GM19193 (cell line): ENCODE data around the gene PHF5A.

Experiments
- POLR2A ChIP-seq: IDR thresholded peaks from 4 replicates; pipeline ENCODE4 v1.6.1; 2011; ENCODE audit not compliant: insufficient read depth, insufficient read length; ENCODE audit errors: extremely low read depth

Gene PHF5A

GRCh38 chr22:41474872-41475451 lies 6.5 kb upstream of the PHF5A start:
- no peak for TF ChIP-seq POLR2A

GRCh38 chr22:41471568-41471967 lies 3.1 kb upstream of the PHF5A start:
- TF ChIP-seq POLR2A = no peak

- no peak for TF ChIP-seq POLR2A
Measured at GRCh38 chr22:41470886-41471285, 2.4 kb upstream of the PHF5A start.

- no peak for TF ChIP-seq POLR2A
Measured at GRCh38 chr22:41469218-41469851, 843 bp upstream of the PHF5A start.

DNA sequence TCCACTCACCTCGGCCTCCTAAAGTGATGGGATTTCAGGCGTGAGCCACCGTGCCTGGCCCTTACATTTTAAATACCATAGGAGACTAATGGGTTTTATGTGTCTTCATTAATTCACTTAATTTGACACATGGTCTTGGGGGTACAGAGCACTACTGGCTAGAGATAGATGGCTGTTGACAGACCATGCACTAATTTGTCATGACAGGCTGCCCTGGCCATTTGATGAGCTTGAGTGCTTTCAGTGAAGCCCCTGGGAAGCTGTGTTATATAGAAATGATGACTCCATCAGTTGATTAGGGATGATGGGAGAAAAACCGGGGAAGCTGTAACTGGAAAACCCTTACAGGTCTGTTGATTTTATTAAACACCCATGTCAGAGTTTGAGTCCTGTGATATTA lies 6.6 kb downstream of the PHF5A start:
- TF ChIP-seq POLR2A = no peak

- no peak for TF ChIP-seq POLR2A
Measured at GRCh38 chr22:41459431-41459830, 9.1 kb downstream of the PHF5A start.

GRCh38 chr22:41458161-41458728 lies 10.2 kb downstream of the PHF5A start:
- no peak for TF ChIP-seq POLR2A

DNA sequence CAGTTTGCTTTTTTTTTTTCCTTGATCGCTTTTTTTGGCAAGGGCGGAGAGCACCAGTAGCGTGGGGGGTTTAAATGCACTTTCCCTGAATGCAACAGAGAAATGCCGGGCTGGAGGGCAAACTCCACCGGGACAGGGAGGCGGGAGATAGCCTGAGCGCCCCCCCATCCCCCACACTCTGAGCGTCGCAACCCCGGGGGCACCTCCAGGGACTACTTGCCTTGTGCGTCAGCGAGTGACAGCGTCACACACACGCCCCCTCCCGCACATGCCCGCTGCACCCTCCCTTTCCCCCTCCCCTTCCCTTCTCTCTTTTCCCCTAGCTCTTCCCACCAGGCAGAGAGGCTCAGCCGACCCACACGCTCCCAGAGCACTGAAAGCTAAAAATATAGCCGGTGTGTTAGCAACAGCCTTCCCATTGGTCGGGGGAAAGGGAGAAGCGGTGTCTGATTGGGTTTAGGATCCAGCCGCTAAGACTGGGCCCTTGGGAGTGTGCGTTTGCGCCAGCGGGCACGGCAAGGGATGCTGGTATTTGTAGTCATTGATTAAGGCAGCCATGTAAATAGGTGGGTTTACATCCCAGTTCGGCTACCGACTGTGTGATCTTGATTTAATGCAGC lies 20.2 kb downstream of the PHF5A start:
- TF ChIP-seq POLR2A = no peak

- TF ChIP-seq POLR2A = no peak
Measured at GRCh38 chr22:41447435-41448188, 20.9 kb downstream of the PHF5A start.

DNA sequence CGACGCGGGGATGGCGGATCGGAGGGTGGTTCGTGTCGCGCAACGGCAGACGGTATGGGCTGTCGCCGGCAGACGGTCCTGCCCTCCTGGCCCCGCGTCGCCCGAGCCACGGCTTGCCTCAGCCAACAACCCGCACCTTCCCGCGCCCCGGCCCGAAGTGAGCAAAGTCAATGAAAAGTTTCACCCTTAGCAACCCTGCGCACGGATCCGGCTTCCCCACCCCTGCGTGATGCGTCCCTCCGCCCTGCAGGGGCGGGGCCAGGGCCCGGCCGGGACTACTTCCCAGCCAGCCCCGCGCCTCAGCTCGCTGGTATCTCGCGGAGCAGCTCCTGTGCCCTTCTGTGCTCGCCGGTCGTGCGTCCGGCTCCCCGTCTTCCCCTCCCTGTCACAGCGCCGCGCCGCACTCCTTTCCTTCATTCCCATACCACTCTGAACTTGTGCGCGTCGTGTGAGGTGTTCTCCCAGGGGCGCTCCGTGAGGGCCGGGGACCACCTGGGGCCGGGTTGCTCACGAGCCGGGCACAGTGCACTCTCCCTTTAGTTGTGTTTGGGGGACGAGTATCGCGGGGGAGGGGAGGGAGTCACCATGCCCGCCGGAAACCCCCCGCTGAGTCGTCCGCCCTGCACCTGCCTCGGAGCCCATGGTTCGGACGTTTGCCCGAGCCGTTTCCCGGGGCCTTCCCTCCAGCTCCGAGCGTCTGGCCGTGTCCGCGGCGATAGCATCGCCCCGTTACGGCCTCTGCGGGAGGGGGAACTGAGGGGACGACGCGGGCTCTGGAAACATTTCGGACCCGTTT lies 21.7 kb downstream of the PHF5A start, which contains the start of gene TOB2:
TOB2 (minus strand) TSS at position 163 of the 796 bp plus-strand sequence. CDS start 9,456 bp downstream, outside the sequence.
- TF ChIP-seq POLR2A = peak; percentile 99

DNA sequence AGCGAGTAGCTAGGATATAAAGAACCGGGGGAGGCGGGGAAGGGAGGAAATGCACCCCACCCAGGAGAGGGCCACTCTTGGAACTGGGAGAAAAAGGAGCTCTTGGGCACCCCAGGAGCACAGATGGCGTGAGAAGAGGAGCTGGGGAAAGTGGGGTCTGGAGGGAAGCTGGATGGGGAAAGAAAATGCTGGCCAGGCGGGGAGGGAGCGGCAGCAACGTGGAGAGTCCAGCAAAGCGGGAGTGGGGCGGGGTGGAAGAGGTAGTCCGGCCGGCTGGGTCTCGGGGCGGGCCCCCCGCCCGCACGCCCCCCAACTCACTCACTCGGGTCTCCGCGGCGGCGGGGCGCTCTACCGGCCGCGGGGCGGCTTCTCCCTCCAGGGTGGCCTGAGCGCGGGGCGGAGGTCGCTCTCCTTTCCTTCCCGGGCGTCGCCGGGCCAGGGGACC lies 22.4 kb downstream of the PHF5A start:
- no peak for TF ChIP-seq POLR2A

GRCh38 chr22:41445129-41446056 lies 23.1 kb downstream of the PHF5A start:
- no peak for TF ChIP-seq POLR2A

GRCh38 chr22:41444360-41445128 lies 23.9 kb downstream of the PHF5A start:
- peak; percentile 49 for TF ChIP-seq POLR2A

DNA sequence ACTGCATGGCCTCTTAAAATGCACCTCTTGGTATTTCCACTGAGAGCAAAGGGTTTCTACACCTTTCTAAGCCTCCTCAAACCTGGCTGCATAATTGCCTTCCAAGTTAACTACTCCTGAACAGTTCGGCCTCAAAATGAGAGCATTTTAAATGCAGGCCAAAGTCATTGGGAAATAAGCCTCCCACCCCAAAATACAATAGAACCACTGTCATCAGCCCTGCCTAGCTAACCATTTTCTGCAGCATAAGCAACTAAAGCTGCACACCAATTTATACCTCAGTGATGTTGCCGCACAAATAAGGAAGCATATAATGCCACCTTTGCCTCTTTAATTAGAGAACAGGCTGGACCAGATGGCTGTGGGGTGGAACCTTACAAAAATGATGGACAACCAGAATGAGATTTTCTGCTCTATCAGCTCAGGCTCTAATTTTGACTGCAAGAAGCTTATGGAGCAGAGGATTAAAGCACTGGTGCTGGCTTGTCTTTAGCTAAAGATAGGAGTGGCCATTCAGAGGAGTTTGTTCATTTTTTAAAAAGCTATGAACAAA lies 26.2 kb downstream of the PHF5A start:
- TF ChIP-seq POLR2A = no peak
